Activated CD4-positive, alpha-beta T cell treated with anti-CD3 and anti-CD28 coated beads, Interleukin-2, amount 50 U/mL, for 1 hour (primary cell): ENCODE measurements around the gene TCAIM.

Experiments used
- DNase-seq: peaks from one replicate; pipeline ENCODE4 v3.0.0-alpha.2; 2020

The TCAIM gene

GRCh38 chr3:44446929-44447328, 108.4 kb downstream of the TCAIM start:
- no peak for DNase-seq

- DNase-seq, result no peak
Measured at GRCh38 chr3:44451441-44451840, 112.9 kb downstream of the TCAIM start.

GRCh38 chr3:44454258-44454657, 115.7 kb downstream of the TCAIM start:
- DNase-seq, result no peak

GRCh38 chr3:44455318-44455717, 116.8 kb downstream of the TCAIM start:
- no peak for DNase-seq
